ENCODE data around the gene GTPBP1. TPM values are rescaled to one million over a fixed set of nuclear protein-coding genes. Genes with fewer than 3 reads are reported as not detected.

The GTPBP1 gene
- polyA plus RNA-seq, 5 donors, result 36.0 to 45.8 (median 40.5) TPM

DNA sequence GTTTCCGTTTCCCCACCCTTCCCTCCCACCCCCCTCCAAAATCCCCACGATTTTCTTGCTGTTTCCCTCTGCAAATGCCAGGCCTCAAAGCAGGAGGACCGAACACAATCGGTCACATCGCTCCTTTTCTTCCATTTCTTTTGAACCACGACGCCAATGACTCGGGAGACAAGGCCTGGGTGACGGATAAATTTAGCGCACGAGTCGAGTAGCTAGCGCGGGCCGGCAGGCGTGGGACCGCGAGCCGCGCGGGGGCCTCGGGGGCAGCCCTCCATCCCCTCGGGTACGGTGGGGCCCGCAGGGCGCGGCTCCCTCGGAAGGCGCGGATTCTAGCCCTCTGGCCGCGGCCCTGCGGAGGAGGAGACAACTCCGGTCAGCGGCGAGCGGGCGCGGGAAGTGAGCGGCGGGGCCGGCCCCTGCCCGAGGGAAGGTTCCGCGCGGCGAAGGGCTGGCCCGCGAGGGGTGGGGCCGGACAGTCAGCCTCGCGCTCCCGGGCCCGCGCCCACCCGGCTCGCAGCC is 5.4 kb upstream of the GTPBP1 start:
- no peak for DNase-seq

- peak; percentile 93 to 95 for DNase-seq
Measured at GRCh38 chr22:38700789-38701628, 4.7 kb upstream of the GTPBP1 start, which contains the start of gene JOSD1. JOSD1 (minus strand) TSS chr22:38700943; CDS start chr22:38699987, 956 bp downstream.

DNA sequence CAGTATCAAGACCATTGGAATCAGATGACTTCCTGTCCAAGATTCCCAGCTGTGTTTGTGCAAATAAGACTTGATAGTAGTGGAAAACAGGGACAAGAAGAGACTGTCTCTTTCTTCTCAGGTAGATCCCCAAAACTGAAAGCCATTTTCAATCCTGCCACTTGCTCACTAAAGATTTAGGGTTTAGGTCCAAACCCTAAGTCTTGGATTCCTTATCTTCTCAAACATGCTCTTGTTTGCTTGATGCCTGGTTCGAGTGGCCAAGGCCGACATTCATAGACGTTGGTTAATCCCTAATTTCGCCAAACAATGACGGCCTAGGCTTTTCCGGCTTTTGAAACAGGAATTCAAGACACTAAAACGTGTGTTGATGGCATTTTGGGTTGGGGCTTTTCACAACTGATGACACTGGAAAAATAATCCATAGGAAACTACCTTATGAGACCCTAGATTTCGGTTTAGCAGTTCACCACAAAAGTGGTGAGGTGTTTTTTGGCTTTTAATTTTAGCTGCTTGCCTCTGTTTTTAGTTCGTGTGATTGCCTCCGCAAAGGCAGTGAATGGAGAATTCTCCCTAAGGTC is 1.0 kb upstream of the GTPBP1 start:
- peak in 1 of 2 donors; percentile 32 for DNase-seq

GRCh38 chr22:38706101-38706900 is 557 bp downstream of the GTPBP1 start:
- peak in 1 of 2 donors; percentile 55 for DNase-seq

DNA sequence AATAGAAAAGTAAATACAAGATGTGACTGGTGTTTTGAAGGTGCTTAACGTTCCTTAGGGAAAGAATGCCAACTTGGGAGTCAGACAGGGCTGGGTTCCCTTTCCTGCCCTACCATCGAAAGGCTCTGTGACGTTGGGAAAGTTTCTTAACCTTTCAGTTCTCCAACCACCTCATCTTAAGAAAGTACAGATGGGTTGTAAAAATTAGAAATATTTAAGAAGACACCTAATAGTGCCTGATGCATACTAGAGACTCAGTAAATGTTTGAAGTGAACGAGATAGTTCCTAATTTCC is 1.1 kb downstream of the GTPBP1 start:
- DNase-seq, result no peak

DNA sequence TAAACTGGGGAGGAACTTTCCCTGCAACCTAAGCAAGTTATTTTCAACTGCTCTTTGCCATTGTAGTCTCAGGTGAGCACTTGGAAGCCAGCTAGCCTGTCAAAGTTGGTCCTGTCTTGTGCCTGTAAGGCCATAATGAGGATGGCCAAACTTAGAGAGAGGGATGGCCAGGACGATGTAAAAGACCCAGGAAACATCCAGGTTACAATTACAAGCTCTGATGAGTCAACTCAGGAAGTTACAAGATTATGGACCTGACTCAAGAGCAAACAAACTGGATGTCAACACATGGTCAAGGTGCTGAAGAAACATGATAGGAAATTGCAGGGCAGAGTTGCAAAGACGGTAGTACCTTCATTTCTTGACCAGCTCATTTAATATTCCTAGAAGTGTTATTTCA is 1.6 kb downstream of the GTPBP1 start:
- DNase-seq, result no peak

GRCh38 chr22:38707984-38708383 is 2.2 kb downstream of the GTPBP1 start:
- DNase-seq, result no peak

DNA sequence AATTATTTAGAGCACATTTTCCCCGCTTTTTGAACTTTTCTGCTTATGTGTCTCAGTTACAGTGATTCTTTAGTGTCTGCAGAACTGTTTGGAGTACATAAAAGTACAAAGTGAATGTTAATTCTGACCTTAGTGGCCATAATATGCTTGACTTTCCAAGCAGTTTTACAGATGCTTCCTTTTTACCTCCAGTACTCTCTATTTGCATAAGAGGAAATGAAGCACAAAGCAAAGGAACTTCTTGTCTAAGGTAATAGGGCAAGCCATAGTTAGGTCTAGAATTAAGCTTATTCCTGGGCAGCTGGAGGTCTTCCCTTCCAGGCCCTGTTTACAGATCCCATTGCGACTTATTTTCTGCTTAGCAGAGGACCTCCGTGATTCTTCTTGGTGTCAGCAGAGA is 3.6 kb downstream of the GTPBP1 start:
- DNase-seq, result no peak

DNA sequence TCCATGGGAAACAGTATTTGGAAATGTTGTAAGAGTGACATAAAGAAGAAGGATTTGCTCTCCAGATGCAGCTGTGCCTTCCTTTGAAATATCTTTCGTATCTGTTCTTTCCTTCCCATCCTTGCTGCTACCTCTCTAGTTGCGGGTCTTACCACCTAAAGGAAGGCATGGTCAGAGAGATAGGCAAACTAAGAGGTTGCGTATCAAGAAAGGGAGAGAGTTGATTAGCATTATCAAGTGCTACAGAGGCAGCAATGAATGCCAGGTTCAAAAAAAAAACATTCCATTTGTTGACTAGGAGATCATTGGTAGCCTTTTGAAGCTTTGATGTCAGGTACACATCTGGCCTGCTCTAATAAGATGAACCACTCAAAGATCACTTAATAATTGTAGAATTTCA is 4.6 kb downstream of the GTPBP1 start:
- DNase-seq, result no peak

GRCh38 chr22:38710866-38711265 is 5.1 kb downstream of the GTPBP1 start:
- DNase-seq, result no peak

DNA sequence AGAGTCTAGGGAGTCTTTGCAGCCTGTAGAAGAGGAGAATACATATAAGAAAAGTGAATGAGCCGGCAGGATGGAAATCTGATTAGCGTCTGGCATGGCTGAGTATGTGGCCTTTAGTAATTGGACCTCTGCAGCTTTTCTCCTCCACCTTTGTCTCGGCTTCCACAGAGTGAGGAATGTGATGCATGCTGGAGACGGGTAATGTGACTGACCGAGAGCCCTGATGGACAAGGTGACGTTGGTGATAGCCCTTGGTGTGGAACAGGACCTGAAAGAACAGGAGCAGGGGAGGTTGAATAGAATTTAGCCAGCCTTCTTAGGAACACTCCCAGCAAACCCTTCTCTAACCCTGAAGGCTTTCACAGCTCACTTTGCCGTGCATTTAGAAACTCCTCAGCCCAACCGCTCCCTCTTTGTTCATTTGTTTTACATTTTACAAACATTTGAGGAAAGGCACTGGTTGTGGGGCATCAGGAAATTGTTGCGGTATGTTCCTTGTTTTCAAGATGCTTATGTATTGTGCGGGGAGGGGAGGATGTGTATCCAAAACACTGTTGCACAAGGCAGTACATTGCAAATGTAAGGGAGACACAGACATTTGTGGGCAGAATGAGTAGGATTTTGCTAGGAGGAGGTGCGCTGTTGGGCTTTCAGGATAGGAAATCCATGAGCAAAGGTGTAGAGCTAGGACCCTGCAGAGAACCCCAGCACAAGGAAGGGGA is 6.9 kb downstream of the GTPBP1 start:
- no peak for DNase-seq

DNA sequence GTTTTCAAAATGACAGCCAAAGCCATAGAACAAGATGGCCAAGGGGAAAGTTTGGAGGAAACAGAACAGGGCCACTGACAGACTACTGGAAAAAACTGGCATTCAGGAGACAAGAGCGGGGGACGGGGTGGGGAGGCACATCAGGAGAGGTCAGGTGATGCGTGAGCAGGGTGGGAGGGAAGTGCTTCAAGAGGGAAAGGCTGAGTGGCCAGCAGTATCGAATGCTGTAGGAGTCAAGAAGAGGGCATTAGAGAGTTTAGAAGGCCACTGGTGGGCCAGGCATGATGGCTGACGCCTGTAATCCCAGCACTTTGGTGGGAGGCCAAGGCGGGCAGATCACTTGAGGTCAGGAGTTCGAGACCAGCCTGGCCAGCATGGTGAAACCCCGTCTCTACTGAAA is 8.2 kb downstream of the GTPBP1 start:
- no peak for DNase-seq

DNA sequence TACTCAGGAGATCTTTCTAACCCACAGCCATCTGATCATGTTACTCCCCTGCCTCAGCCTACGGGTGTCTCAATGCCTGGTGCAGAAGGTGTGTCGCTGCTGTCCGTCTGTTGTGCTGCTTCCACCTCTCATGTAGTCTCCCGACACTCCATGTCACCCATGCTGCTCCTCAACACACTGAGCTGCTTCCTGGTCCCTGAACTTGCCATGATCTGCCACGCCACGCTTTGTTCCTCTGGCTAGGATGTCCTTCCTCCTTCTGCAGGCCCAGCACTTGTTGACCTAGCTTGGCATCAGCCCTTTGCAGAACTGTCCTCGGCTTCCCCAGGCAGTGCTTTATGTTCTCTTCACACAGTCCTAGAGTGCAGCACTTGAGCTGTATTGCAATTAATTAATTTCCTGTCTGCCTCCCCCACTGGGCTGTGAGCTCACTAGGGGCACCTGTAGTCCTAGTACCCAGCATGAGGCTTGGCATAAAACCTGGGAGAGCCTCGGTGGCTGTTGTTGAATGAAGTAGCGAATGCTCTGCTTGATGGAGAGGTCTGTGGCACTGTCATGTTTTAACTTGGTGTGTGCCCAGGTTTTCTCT is 9.5 kb downstream of the GTPBP1 start:
- no peak for DNase-seq

DNA sequence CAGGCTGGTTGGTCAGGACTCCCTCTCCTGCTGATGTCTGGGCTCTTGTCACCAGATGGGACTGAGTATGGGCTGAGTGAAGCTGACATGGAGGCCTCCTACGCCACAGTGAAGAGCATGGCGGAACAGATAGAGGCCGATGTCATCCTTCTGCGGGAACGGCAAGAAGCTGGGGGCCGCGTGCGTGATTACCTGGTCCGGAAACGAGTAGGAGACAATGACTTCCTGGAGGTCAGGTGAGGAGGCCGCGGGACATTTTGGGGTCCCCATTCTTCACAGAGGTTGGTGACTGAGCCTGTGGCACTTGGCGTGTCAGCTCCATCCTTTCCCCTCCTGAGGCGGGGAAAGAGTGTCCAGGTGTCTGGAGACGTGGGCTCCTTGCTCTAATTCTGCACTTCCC is 10.1 kb downstream of the GTPBP1 start:
- DNase-seq, result no peak

DNA sequence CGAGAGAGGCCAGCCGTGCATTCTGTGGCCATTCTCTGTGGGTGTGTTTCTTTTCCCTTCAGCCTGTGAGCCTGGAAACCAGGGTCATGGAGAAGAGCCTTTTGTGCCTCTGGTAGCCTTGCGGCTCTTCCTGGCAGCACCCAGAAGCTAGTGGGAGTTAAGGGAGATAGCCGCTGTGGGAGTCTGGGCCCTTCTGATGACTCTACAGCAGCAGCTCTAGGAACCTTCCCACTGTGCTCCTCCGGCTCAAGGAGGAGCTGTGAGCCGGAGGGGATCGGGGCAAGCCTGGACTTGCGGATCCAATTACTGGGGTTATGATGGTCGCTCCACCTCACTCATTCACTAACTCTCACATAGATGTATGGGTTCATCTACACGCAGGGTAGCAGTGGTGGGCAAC is 10.5 kb downstream of the GTPBP1 start:
- DNase-seq, result no peak

- DNase-seq, result no peak
Measured at GRCh38 chr22:38716826-38717225, 11.1 kb downstream of the GTPBP1 start.

DNA sequence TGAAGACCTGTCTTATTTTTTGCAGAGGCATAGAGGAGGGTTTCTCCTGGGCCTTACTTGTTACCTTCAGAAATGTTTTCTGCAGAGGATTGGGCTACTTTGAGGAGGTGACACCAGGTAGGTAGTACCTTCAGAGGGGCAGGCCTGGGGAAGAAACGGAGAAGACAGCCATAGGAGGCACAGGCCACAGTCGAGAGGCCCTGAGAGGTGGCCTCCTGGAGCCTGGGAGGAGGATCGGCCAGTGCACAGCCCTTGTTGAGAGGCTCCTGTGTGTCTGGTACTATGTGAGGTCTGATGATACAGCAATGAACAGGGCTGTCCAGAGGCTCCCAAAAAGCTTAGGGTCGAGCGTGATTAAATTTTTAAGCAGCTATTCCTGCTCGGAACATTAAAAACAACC is 11.5 kb downstream of the GTPBP1 start:
- DNase-seq, result no peak

GRCh38 chr22:38718414-38718813 is 12.7 kb downstream of the GTPBP1 start:
- no peak for DNase-seq

GRCh38 chr22:38719196-38719595 is 13.5 kb downstream of the GTPBP1 start:
- no peak for DNase-seq

DNA sequence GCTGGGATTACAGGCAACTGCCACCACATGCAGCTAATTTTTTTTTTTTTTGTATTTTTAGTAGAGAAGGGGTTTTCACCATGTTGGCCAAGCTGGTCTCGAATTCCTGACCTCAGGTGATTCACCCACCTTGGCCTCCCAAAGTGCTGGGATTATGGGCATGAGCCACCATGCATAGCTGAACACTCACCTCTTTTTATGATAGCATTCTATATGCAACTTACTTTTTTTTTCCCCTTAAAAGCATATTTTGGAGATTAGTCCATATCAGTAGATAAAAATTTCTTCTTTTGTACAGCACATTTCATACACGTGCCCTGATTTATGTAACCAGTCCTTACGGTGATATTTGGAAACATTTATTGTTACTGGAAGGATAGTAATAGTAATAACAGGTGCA is 14.6 kb downstream of the GTPBP1 start:
- DNase-seq, result no peak

GRCh38 chr22:38721551-38721950 is 15.8 kb downstream of the GTPBP1 start:
- no peak for DNase-seq

DNA sequence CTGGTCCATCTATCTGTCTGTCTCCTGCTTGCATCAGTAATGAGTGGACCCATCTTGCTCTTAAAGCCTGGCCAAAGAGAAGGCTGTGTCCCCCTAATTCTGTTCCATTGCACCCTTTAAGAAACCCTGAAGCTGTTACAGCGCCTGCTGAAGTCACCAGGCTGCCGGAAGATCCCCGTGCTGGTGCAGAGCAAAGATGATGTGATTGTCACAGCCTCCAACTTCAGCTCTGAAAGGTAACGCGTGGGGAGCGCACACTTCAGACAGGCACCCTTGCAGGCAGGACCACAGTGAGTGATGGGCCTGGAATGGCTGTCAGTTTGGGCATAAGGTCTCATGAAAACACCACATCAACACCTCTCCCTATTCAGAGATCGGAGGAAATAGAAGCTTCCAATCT is 18.4 kb downstream of the GTPBP1 start:
- DNase-seq, result no peak
